HEK293 (cell line): ENCODE results near the gene PCDHGA9.

Source experiments
- CTCF ChIA-PET: fragments of 350-600 bp; formaldehyde crosslinking; extraction: SDS; loops from one replicate; lab custom pipeline; 2021; ENCODE audit warnings: antibody characterized with exemption; lab: Yijun Ruan, JAX
- POLR2A ChIA-PET: fragments of 300-600 bp; formaldehyde crosslinking; extraction: SDS; loops from one replicate; lab custom pipeline; 2020; ENCODE audit warnings: antibody characterized with exemption, inconsistent platforms; lab: Yijun Ruan, JAX
- H3K27ac ChIP-seq: fragments of 200-500 bp; sonication (Bioruptor generic); 2 replicates; pipeline ENCODE4 v1.5.1; 2014; ENCODE audit warnings: low read depth, low read length, control low read depth, inconsistent platforms; ENCODE audit errors: extremely low read depth
- H3K36me3 ChIP-seq, 2 experiments: fragments of 200-500 bp in 1 of 2; sonication (Bioruptor generic) in 1 of 2; 1 replicate in 1 of 2; 2 replicates in 1 of 2; pipeline ENCODE4 v1.5.1; 2014 to 2017; ENCODE audit warnings: inconsistent platforms in 2 of 2, low read length in 2 of 2; ENCODE audit not compliant: control insufficient read depth in 2 of 2, insufficient read depth in 1 of 2
- H3K4me1 ChIP-seq: fragments of 200-500 bp; sonication (Bioruptor generic); 2 replicates; pipeline ENCODE4 v1.5.1; 2014; ENCODE audit warnings: mild to moderate bottlenecking, low read length, inconsistent platforms; ENCODE audit not compliant: control insufficient read depth, insufficient read depth
- H3K4me3 ChIP-seq: 2 replicates; pipeline ENCODE4 v1.5.1; 2011; ENCODE audit warnings: low read depth, mild to moderate bottlenecking, control low read depth, low read length, moderate library complexity
- H3K9me3 ChIP-seq: fragments of 200-500 bp; sonication (Bioruptor generic); 2 replicates; pipeline ENCODE4 v1.5.1; 2014; ENCODE audit warnings: low read depth, low read length, inconsistent platforms; ENCODE audit not compliant: control insufficient read depth, insufficient read depth
- GLI2 ChIP-seq: fragments of 450-650 bp; formaldehyde crosslinking; IDR thresholded peaks from 2 replicates; pipeline ENCODE4; 2017; ENCODE audit warnings: missing biosample characterization, missing genetic modification characterization, low read depth, borderline replicate concordance
- HOXC10 ChIP-seq: sonication (generic); formaldehyde crosslinking; IDR thresholded peaks from 2 replicates; pipeline ENCODE4 v1.8.1; 2023; ENCODE audit warnings: mild to moderate bottlenecking, missing genetic modification reagents
- KLF10 ChIP-seq: fragments of 450-650 bp; IDR thresholded peaks from 2 replicates; pipeline ENCODE4 v1.5.1; 2018; ENCODE audit warnings: missing biosample characterization, mild to moderate bottlenecking, missing genetic modification characterization
- REPIN1 ChIP-seq: fragments of 450-650 bp; formaldehyde crosslinking; IDR thresholded peaks from 2 replicates; pipeline ENCODE4 v1.5.1; 2017; ENCODE audit warnings: missing biosample characterization, missing genetic modification characterization, low read depth
- SALL2 ChIP-seq: fragments of 450-650 bp; formaldehyde crosslinking; IDR thresholded peaks from 2 replicates; pipeline ENCODE4 v1.5.0; 2017; ENCODE audit warnings: missing biosample characterization, mild to moderate bottlenecking, missing genetic modification characterization, borderline replicate concordance
- ZNF133 ChIP-seq: fragments of 450-650 bp; formaldehyde crosslinking; IDR thresholded peaks from 2 replicates; pipeline ENCODE4 v1.5.1; 2016; ENCODE audit warnings: missing biosample characterization, missing genetic modification characterization
- ZNF138 ChIP-seq: fragments of 450-650 bp; formaldehyde crosslinking; IDR thresholded peaks from 2 replicates; pipeline ENCODE4 v1.5.1; 2016; ENCODE audit warnings: missing biosample characterization, missing genetic modification characterization, borderline replicate concordance
- ZNF19 ChIP-seq: fragments of 450-650 bp; formaldehyde crosslinking; IDR thresholded peaks from 2 replicates; pipeline ENCODE4; 2016; ENCODE audit warnings: missing biosample characterization, missing genetic modification characterization, low read depth
- ZNF248 ChIP-seq: fragments of 450-650 bp; formaldehyde crosslinking; IDR thresholded peaks from 2 replicates; pipeline ENCODE4 v1.5.1; 2017; ENCODE audit warnings: missing biosample characterization, missing genetic modification characterization
- ZNF423 ChIP-seq: fragments of 450-650 bp; formaldehyde crosslinking; IDR thresholded peaks from 2 replicates; pipeline ENCODE4 v1.5.1; 2016; ENCODE audit warnings: missing biosample characterization, missing genetic modification characterization
- ZNF555 ChIP-seq: fragments of 450-650 bp; formaldehyde crosslinking; conservative IDR thresholded peaks from 2 replicates; pipeline ENCODE4 v1.5.1; 2017; ENCODE audit warnings: missing biosample characterization, mild to moderate bottlenecking, missing genetic modification characterization, inconsistent platforms
- ZNF558 ChIP-seq: fragments of 450-650 bp; formaldehyde crosslinking; IDR thresholded peaks from 2 replicates; pipeline ENCODE4 v1.5.1; 2016; ENCODE audit warnings: missing biosample characterization, missing genetic modification characterization
- ZNF600 ChIP-seq: fragments of 450-650 bp; formaldehyde crosslinking; IDR thresholded peaks from 2 replicates; pipeline ENCODE4 v1.5.1; 2016; ENCODE audit warnings: missing biosample characterization, missing genetic modification characterization
- ZNF626 ChIP-seq: fragments of 450-650 bp; sonication (Bioruptor Pico); formaldehyde crosslinking; IDR thresholded peaks from 2 replicates; pipeline ENCODE4 v1.5.1; 2018; ENCODE audit warnings: missing biosample characterization, missing genetic modification characterization, inconsistent platforms
- ZNF747 ChIP-seq: fragments of 450-650 bp; formaldehyde crosslinking; IDR thresholded peaks from 2 replicates; pipeline ENCODE4 v1.5.1; 2016; ENCODE audit warnings: missing biosample characterization, missing genetic modification characterization
- ZNF843 ChIP-seq: fragments of 450-650 bp; formaldehyde crosslinking; IDR thresholded peaks from 2 replicates; pipeline ENCODE4 v1.5.1; 2016; ENCODE audit warnings: missing biosample characterization, missing genetic modification characterization
- TF ChIP-seq, protein P1 (sequence below): fragments of 450-650 bp; formaldehyde crosslinking; IDR thresholded peaks from 2 replicates; pipeline ENCODE4 v1.5.1; 2017; ENCODE audit warnings: missing biosample characterization, missing genetic modification characterization
- TF ChIP-seq, protein P2 (sequence below): fragments of 450-650 bp; formaldehyde crosslinking; IDR thresholded peaks from 2 replicates; pipeline ENCODE4 v1.5.1; 2016; ENCODE audit warnings: missing biosample characterization, missing genetic modification characterization
- TF ChIP-seq, protein P3 (sequence below): fragments of 450-650 bp; formaldehyde crosslinking; IDR thresholded peaks from 2 replicates; pipeline ENCODE4 v1.5.1; 2016; ENCODE audit warnings: missing biosample characterization, missing genetic modification characterization

The PCDHGA9 gene

GRCh38 chr5:141363952-141364660 lies 38.5 kb upstream of the PCDHGA9 start, which contains the start of gene PCDHGA5:
Gene PCDHGA5 (plus strand): TSS chr5:141364162. CDS start chr5:141364331, 169 bp downstream.
- no peak within 1 kb of the TSS for H3K27ac ChIP-seq
- CTCF ChIA-PET, result interaction anchor here (0.7 to 2.3 kb wide), 9 partner anchors 10 to 203 kb away, joined by 3 to 13 read pairs (median 4); partner anchors contain the start of genes PCDHGA4 and PCDHGB1
- no peaks in the 10 kb centered on the region for H3K4me1 ChIP-seq
- H3K4me3 ChIP-seq, result no peak within 1 kb of the TSS
- no peak for TF ChIP-seq GLI2 (tag by site-specific recombination)
- no peak for TF ChIP-seq KLF10 (tag by site-specific recombination)
- no peak for TF ChIP-seq ZNF138 (tag by site-specific recombination)
- TF ChIP-seq ZNF747 (tag by site-specific recombination), result no peak
- TF ChIP-seq, protein P1, sequence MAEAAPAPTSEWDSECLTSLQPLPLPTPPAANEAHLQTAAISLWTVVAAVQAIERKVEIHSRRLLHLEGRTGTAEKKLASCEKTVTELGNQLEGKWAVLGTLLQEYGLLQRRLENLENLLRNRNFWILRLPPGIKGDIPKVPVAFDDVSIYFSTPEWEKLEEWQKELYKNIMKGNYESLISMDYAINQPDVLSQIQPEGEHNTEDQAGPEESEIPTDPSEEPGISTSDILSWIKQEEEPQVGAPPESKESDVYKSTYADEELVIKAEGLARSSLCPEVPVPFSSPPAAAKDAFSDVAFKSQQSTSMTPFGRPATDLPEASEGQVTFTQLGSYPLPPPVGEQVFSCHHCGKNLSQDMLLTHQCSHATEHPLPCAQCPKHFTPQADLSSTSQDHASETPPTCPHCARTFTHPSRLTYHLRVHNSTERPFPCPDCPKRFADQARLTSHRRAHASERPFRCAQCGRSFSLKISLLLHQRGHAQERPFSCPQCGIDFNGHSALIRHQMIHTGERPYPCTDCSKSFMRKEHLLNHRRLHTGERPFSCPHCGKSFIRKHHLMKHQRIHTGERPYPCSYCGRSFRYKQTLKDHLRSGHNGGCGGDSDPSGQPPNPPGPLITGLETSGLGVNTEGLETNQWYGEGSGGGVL (tag by site-specific recombination), result no peak
- TF ChIP-seq ZNF248 (tag by site-specific recombination), result no peak
- TF ChIP-seq, protein P2, sequence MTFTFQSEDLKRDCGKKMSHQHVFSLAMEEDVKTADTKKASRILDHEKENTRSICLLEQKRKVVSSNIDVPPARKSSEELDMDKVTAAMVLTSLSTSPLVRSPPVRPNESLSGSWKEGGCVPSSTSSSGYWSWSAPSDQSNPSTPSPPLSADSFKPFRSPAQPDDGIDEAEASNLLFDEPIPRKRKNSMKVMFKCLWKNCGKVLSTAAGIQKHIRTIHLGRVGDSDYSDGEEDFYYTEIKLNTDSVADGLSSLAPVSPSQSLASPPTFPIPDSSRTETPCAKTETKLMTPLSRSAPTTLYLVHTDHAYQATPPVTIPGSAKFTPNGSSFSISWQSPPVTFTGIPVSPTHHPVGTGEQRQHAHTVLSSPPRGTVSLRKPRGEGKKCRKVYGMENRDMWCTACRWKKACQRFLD (tag by site-specific recombination), result no peak
- TF ChIP-seq ZNF626 (tag by site-specific recombination), result no peak
- no peak for TF ChIP-seq ZNF558 (tag by site-specific recombination)
- TF ChIP-seq ZNF423 (tag by site-specific recombination), result no peak
- TF ChIP-seq ZNF133 (tag by site-specific recombination), result no peak
- TF ChIP-seq REPIN1 (tag by site-specific recombination), result no peak
- TF ChIP-seq ZNF843 (tag by site-specific recombination), result no peak
- TF ChIP-seq, protein P3, sequence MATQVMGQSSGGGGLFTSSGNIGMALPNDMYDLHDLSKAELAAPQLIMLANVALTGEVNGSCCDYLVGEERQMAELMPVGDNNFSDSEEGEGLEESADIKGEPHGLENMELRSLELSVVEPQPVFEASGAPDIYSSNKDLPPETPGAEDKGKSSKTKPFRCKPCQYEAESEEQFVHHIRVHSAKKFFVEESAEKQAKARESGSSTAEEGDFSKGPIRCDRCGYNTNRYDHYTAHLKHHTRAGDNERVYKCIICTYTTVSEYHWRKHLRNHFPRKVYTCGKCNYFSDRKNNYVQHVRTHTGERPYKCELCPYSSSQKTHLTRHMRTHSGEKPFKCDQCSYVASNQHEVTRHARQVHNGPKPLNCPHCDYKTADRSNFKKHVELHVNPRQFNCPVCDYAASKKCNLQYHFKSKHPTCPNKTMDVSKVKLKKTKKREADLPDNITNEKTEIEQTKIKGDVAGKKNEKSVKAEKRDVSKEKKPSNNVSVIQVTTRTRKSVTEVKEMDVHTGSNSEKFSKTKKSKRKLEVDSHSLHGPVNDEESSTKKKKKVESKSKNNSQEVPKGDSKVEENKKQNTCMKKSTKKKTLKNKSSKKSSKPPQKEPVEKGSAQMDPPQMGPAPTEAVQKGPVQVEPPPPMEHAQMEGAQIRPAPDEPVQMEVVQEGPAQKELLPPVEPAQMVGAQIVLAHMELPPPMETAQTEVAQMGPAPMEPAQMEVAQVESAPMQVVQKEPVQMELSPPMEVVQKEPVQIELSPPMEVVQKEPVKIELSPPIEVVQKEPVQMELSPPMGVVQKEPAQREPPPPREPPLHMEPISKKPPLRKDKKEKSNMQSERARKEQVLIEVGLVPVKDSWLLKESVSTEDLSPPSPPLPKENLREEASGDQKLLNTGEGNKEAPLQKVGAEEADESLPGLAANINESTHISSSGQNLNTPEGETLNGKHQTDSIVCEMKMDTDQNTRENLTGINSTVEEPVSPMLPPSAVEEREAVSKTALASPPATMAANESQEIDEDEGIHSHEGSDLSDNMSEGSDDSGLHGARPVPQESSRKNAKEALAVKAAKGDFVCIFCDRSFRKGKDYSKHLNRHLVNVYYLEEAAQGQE (tag by site-specific recombination), result no peak
- no peak for TF ChIP-seq HOXC10 (CRISPR knock-in tag)
- no peak for TF ChIP-seq ZNF19
- no peak for TF ChIP-seq ZNF555 (tag by site-specific recombination)
- no peak for TF ChIP-seq SALL2 (tag by site-specific recombination)
- no peak for TF ChIP-seq ZNF600 (tag by site-specific recombination)
- TF ChIP-seq, all 188 proteins: peak for 0
- Histone ChIP-seq H3K9me3 (peaks cover 3% of the 10 kb centered on the region; the same call in 1 of the 2 replicates), H3K36me3 (no peaks in the 10 kb centered on the region)
- POLR2A ChIA-PET, result interaction anchor here (0.6 kb wide), 1 partner anchor 38 kb away, joined by 3 read pairs; no protein-coding TSS in a partner anchor
